ENCODE measurements around the gene VSX2.

VSX2 gene

GRCh38 chr14:74238974-74239847, at the start of gene VSX2:
TSS of gene VSX2 (plus strand) at chr14:74239449. CDS start at chr14:74239562, 113 bp downstream.
- DNase-seq = no peak

DNA sequence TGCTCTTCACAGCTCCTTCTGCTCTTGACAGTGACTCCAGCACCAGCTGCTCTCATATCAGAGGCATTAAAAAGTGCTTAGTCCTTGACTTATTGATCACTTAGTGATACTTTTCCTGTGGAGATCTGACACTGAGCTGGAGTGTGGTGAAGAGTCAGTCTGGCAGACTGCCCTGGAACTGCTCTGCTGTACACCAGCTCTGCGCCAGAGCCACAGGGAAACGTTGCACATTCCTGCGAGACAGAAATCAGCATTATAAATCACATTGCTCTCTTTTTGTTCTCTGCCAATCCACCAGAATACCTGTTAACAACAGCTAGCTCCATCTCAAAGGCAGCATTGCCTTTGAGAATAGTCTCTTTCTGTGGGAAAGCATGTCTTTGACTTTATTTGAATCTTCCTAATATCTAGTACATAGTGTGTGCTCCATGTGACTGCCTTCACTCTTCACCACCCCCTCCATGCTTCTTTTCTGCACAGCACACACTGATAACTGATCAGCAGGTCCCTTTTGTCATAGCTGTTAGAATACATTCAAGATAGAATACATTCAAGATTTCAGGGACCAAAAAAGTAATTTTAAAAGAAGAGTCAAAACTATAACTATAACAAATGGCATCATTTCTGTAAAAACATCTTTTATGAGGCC, 48.2 kb upstream of the VSX2 start:
- DNase-seq = no peak

GRCh38 chr14:74194506-74195274, 44.6 kb upstream of the VSX2 start:
- no peak for DNase-seq

- no peak for DNase-seq
Measured at GRCh38 chr14:74195623-74196022, 43.6 kb upstream of the VSX2 start.

- no peak for DNase-seq
Measured at GRCh38 chr14:74198441-74199234, 40.6 kb upstream of the VSX2 start.

DNA sequence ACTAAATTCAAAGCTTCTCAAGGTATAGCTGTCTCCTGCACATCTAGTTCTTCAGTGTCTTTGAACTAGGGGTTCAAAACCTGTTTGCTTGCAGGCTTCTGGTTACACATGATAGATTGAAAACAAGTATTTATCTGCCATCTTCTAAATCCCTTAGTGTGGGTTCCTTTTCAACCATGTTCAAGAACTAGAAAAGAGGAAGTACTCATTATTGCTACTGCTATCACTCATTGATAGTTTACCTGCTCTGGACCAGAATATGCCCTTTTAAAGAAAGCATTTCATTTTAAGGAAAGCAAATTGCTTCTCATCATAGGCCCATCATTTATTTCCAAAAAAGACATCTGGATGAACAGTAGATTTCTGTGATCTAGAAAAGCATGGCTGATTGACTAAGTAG, 37.1 kb upstream of the VSX2 start:
- no peak for DNase-seq

DNA sequence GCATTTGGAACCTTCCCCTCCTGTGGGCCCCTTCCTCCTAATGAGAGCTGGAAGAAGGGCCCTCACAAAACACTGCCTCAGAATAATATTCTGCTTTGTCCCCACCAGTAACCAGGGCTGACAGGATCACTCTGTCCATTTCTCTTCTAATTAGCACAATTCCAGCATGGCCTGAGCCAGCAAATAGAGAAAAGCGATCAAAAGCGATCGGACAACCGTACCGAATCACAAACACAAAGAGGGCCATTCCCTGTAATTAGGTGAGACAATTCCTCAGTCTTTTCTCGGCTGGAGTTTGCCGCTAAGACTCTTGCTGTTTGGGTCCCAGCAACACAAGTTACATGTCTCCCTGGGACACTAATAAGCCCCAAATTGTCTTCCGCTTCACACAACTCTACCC, 35.6 kb upstream of the VSX2 start:
- DNase-seq = no peak

- DNase-seq = no peak
Measured at GRCh38 chr14:74204491-74204890, 34.8 kb upstream of the VSX2 start.

DNA sequence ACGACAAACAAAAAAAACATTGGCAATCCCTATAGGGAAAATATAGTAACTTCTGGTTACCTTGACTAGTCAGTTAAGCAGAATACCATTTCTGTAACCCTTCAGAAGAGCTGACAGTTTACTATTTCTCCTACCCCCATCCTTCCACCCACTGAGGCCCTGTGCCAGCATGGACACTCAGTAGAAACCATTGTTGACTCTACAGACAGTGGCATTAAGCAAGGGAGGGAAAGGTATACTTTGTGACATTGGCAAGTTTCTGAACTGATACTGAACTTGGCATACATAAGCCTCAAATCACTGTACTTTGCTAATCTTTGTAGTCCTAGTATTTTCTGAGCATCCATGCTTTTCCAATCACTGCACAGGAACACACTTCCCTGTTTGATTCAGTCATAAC, 33.4 kb upstream of the VSX2 start:
- DNase-seq = no peak

GRCh38 chr14:74207943-74208342, 31.3 kb upstream of the VSX2 start:
- DNase-seq = no peak

GRCh38 chr14:74208642-74209041, 30.6 kb upstream of the VSX2 start:
- no peak for DNase-seq

DNA sequence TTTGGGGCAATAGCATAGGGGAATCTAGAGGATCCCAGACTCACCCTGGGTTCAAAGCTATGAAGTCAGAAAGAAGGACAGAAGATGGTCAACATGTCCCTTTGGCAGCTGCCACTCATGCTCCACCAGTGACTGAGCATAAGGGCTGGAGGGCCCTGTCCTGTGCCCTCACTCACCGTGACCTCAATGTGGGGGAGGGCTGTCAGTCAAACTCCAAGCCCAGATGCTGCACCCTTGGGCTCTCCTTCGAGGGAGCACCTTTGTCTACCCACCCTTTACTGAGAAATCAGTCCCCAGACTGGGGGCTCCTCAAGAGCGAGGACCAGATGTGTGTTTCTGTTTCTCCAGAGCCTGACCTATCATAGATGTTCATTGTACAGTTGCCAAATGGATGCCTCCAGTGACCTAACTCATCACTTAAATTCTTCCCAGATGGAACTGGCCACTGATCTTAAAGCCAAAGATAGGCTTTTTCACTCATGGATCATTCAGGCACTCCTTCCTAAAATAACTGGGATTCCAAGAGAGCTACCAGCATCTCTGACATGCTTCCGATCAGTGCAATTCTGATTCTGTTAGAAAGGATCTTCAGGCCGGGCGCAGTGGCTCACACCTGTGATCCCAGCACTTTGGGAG, 27.2 kb upstream of the VSX2 start:
- no peak for DNase-seq

DNA sequence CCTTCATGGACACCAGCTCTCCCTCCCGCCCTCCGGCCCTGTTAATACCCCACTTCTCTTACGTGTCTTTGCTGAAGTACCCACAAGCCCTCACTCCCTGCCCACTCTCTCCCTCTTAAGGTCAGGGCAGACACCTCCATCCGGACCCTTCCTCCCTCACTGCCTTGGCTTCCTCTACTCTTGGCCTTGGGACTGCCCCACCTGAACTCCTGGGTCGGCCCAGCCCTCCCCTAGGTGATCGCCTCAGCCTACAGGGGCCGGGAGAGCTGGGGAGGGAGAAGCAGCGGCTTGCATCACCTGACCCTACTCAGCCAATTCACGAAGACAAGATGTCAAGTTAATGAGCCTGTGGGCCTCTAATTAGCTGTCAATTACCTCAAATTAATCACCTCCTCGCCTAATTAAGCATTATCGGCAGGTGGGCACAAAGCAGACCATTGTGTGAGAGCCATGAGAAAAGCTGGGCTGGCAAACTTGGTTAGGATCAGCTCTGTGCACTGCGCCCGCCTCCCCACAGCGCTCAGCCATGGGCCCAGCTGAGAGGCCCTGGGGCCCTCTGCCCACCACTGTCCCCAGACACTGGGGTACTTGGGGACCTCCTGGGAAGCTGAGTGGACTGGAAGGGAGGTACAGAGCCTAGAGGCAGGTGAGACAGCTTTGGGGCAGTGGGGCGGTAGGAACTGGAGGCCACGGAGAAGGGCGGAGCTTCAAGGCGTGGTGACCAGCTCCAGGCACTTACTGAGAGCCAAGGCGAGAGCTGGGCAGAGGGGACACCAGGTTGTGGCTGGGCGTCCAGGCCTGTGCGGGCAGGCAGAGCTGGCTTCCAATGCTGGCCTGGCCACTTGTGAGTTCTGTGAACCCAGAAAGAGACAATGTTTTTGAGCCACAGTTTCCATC, 25.1 kb upstream of the VSX2 start:
- DNase-seq = no peak

DNA sequence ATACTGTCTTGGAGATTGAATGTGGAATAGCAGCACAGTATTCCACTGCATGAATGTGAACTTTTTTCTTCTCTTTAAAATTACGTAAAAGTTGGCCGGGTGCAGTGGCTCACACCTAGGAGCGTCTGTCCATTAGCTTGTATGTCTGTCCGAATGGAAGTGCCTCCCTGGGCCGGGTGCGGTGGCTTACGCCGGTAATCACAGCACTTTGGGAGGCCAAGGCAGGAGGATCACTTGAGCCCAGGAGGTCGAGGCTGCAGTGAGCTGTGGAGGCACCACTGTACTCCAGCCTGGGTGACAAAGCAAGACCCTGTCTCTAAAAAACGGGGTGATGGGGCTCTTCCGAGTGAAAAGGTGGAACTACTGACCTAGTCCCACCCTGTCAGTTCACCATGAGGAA, 22.6 kb upstream of the VSX2 start:
- no peak for DNase-seq

DNA sequence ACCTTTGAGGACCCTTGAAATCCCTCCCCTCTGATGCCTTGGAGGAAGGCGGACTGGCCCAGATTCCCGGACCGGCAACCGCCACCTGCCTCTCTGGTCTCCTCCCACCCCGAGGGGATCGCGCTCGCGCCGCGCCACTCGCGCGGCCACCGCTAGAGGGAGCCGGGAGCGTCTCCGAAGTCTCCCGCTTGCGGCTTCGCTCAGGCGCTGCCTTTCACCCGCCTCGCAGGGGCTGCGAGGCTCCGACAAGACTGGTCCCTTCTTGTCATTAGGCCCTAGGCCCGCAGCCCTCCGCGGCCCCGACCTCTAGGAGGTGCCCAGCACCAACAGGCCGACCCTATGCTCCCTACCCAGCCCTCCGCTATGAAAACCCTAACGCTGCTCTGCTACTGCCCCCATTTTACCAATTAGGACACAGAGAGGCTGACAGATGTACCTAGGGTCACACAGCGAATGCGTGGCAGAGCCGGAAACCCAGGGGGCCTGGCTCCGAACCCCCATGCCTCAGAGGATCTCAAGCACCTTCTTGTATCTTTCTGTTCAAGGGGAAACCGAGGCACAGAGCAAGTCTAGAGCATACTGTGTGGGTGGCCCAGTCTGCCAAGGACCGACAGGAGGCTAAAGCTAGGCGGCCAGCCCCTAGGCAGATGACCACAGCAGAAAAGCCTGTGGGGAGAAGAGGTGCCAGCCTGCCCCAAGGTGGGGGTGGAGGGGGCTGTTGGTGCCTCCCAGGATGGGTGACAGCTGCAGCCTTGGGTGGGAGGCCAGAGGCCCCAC, 21.4 kb upstream of the VSX2 start:
- DNase-seq = no peak

DNA sequence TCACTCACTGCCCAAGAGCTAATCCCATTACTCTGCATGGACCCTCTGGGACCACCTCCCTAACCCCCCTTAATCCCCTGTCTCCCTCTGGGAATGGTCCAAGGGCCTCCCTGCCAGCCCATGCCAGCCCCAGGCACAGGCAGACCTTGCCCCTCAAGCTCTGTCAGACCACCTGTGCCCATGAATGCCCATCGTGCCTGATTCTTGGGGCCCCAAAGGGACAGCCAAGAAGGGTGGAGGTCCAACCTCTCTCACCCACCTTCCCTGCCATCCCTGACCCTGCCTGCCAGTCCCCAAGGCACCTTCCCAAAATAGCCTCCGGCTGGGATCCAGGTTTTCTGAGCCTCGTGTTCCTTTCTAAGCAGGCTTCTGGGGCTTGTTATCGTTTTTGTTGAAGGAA, 20.8 kb upstream of the VSX2 start:
- DNase-seq = no peak

DNA sequence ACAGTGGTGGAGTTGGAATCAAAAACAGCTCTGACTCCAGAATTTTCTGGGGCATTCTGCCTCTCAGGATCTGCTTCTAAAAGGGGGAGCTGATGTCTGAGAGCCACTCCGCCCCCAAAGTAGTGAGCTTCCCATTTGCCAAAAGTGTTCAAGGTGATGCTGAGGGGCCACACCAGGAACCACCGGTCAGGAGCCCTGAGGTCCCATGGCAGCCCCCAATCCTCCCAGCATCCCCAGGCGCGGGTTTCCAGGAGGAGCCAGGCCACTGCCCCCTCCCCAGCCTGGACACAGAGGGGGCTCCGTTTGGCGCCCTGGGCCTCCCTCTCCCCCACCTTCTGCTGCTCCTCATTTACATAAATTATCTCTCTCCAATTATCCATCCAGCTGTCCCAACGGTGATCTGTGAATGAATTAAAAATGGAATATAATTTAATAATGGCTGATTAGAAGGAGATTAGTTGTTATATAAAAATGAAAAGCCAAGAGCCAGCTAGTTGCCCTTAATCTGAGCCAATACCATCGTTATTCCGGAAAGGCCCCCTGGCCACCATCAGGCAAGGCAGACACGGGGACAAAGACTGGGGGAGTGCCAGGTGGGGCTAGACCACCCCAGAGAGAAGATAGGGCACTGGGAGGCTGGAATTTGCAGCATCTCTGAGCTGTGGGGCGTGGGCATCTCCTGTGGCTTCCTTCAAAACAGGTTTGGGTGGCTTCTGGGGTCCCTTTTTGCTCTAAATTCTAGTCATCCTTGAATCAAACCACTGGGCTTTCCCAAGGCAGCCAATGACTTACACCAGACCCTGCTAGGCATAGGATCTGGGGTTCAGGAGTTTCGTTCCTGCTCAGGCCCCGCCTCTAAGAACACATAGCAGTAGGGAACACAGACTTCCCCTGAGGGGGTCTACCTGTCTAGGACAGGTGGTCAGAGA, 19.7 kb upstream of the VSX2 start:
- DNase-seq = no peak

GRCh38 chr14:74220991-74221390, 18.3 kb upstream of the VSX2 start:
- DNase-seq = no peak

GRCh38 chr14:74221741-74222140, 17.5 kb upstream of the VSX2 start:
- DNase-seq = no peak

All from cerebellar nuclear complex (tissue), 1 donor.